GM18511 (cell line): ENCODE data around the gene CHTOP.

Source experiments
- ATAC-seq: cut with Tn5 transposase; IDR thresholded peaks from one replicate; pipeline ENCODE4 v1.9.1; 2021; ENCODE audit warnings: mild to moderate bottlenecking, moderate library complexity; ENCODE audit not compliant: unreplicated experiment

Gene CHTOP

DNA sequence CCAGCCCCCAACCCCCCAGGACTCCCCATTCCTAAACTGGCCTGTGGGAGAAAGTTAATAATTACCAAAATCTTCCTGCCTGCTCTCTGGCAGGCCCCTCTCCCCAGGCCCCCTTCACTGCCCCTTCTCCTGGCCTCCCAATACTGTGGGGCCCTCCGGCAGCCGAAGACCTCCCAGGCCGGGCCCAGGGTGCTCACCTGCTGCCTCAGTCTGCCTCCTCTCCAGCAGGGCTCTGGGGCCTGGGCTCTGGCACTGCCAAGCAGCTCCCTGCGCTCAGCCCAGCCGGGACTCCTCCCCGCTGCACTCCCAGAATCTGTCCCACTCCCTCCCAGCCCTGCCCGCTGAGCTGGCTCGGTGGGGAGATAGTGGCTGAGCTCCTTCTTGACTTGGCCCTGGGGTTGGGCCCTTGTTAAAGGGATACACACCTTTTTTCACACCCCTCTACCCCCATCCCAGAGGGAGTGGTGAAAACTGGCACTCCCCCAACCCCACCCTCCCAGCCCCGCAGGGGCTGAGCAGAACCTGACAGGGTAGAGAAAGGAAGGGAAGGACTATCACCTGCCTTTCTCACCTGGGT lies 21.0 kb upstream of the CHTOP start, which contains the start of gene S100A16:
S100A16 (minus strand) TSS at position 383 of the 577 bp plus-strand sequence. CDS start 4,986 bp downstream, outside the sequence.
- no peak for ATAC-seq

- ATAC-seq: no peak
Measured at GRCh38 chr1:153613406-153613805, 20.5 kb upstream of the CHTOP start.

DNA sequence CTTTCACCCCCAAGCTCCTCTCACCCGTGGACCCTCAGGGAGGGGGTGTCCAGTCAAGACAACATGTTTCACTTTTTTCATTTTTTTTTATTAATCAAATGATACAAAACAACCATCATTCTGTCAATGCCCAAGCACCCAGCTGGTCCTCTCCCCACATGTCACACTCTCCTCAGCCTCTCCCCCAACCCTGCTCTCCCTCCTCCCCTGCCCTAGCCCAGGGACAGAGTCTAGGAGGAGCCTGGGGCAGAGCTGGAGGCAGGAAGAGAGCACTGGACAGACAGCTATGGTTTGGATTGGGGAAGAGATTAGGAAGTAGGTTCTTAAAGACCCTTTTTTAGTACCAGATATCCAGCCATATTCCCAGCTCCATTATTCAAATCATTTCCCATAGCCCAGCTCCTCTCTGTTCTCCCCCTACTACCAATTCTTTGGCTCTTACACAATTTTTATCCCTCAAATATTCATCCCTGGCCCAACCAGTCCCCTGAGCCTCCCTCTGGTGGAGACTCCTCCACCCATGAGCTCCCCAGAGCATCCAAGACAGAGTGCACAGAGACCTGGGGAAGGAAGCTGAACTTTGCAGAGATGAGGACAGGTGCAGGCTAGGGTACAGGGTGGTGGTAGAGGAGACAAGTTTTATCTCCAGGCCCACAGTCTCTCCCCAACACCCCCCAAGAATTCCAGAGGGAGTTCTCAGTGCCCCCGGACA lies 19.5 kb upstream of the CHTOP start:
- ATAC-seq: no peak

DNA sequence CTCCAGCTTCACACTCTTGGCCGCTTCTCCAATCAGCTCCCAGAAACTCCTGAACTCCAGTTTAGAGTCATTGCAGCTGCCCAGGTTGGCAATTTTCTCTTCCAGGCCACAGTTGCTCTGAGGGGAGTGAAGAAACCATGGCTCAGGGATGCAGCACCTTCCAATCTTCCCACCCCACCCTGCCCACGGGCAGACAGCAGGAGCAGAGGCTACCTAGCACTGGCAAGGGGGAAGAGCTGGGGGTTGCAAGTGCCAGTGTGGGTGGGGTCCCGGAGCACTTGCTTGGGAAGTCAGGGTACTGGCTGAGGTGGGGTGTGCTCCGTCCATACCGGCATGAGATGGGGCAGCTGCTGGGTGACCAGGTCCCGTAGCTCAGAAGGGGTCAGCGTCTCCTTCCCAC lies 19.0 kb upstream of the CHTOP start:
- no peak for ATAC-seq

DNA sequence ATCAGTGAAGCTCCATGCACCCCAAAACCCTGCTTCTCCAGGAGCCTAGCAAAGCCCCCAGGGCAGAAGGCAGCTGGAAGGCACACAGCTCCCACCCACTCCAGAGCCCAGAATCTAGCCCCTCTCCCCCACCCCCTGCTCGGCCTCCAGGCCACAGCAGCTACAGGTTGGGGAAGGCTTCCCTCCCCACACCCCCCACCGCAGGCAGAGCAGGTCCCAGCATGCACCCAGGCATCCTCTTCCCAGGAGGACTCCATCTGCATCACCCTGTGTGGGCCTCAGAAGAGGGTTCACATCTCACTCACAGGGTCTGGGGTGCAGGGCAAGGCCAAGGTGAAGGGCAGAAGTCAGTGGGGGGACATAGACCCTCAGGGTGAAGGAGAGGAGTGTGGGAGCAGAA lies 18.5 kb upstream of the CHTOP start:
- ATAC-seq: no peak

GRCh38 chr1:153616144-153616916 lies 17.5 kb upstream of the CHTOP start, which contains the start of gene S100A14:
Gene S100A14 (minus strand): TSS chr1:153616325. CDS start chr1:153615858, 467 bp downstream.
- ATAC-seq: no peak

DNA sequence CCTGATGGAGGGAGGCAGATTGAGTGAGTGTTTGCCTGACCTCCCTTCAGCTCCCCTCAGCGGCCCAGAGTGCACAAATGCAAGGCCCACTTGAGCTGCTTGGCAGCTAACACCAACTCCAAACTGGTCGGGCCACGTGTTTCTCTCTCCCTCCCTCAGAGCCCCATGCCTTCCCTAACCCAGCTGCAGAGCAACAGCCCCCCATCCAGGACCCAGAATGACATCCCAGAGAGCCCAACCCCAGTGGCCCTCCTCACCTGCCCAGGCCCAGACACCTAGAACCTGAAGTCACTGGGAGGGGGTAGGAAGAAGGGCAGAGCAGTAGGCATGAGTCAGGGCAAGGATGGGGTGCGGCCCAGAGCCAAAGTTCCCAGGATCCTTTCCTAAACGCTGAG lies 17.0 kb upstream of the CHTOP start:
- no peak for ATAC-seq

GRCh38 chr1:153617663-153618062 lies 16.2 kb upstream of the CHTOP start:
- peak; percentile 69 for ATAC-seq

- no peak for ATAC-seq
Measured at GRCh38 chr1:153619171-153619570, 14.7 kb upstream of the CHTOP start.

- no peak for ATAC-seq
Measured at GRCh38 chr1:153623101-153623500, 10.8 kb upstream of the CHTOP start.

DNA sequence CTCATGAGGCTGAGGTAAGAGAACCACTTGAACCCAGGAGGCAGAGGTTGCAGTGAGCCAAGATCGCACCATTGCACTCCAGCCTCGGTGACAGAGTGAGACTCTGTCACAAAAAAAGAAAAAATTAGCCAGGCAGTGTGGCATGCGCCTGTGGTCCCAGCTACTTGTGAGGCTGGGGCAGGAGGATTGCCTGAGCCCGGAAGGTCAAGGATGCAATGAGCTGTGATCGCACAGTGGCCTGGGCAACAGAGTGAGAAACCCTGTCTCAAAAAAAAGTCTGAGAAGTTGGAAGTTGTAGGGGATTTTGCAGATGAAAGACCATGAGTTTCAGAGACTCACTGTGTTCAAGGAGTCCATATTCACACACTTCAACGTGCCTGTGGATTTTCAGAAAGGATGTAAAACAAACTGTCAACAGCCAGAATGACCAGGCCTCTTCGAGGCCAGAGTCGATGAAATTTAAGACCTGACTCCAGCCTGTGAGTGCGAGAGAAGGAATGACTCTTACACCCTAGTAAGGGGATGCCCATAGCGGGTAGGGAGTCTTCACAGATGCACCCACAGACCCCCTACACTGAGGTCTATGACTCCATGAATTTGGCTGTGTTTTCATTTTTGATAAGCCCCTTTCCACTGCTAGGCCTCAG lies 8.8 kb upstream of the CHTOP start:
- no peak for ATAC-seq

DNA sequence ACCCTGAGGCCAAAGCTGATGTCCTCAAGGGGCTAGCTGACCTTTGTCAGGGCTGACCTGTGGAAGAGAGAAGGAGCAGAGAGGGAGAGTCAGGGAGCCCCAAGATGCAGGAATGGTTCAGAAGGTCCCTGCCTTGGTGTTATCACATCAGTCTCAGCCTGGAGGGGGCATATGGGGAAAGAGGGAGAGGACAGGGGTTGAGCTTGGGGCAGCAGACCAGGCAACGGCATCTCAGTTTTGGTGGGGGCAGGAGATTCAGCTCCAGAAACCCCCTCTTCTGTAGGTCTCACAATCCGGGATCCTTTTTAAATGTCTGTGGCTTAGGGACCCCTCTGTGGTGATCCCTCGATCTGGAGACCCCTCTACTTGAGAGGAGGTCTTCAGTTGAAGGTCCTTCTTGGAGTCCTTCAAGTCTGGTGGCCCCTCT lies 7.4 kb upstream of the CHTOP start:
- no peak for ATAC-seq

GRCh38 chr1:153626904-153627714 lies 6.8 kb upstream of the CHTOP start, which contains the start of gene S100A13:
Gene S100A13 (minus strand): TSS chr1:153627505. CDS start chr1:153626472, 1,033 bp downstream.
- no peak for ATAC-seq

DNA sequence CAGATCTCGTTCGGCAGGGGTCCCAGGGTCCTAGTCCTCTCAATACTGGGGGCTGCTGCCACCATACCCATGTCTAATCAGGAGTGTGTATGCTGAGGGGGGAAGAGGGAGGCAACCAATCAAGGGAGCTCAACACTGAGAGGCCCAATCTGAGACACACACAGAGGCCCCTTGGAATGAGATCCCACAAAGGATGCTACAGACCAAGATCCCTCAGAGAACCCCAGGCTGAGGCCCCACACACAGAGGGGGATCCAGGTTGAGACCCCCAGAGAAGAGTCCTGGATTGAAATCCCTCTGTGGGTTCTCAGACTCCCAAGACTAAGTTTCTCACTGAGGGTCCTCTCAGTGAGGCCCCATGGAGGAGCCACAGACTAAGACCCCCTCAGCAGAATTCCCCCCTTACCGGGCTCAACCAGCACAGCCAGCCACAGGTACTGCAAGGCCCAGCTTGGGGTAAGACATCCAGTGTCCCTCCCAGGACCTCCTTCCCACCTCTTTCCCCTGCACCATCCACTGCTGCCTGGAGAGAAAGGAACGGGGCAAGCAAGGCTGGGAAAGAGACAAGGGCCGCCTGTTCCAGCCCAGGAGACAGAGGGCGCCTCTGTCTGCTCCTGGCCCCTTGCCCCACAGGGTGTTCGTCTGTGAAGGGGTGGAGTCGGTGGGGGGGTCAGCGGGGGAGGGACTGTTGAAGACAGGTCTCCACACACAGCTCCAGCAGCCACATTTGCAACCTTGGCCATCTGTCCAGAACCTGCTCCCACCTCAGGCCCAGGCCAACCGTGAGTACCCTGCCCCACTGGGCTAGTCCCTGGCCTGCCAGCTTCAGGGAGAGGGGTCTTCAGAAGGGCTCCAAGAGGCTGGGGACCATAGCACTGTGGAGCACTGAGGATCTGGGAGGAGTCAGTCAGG lies 5.9 kb upstream of the CHTOP start, which contains the start of gene S100A1:
S100A1 (plus strand) TSS at position 720 of the 912 bp plus-strand sequence. CDS start 2,088 bp downstream, outside the sequence.
- ATAC-seq: no peak

DNA sequence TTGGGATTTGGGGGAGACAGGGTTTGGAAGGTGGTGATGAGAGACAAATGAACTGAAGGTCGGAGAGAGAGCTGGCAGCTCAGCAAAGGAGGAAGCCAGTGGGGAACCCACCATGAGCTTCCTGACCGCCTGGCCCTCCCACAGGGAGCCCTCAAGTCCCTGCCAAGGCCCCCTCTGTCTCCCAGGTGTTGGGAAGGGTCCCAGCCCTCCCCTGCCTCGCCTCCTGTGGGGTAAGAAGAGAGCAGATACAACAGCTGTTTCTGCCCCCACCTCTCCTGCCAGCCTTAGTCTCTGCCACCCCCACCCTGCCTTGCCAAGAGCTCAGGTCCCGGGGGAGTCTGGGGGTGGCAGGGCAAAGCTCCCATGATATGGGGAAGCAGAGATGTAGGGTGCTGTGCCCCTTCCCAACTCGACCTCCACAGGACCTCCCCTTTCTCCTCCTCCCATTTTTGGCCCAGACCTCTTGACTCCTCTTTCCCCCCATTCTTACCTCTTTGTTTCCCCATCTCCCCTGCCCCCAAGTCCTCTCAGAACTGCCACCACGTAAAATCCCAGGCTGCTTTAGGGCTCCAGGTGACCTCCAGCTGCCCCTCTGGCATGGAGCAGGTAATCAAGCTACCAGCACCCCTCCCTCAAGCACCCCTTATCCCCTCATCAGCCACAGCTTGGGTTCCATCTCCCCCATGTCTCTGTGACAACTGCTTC lies 5.1 kb upstream of the CHTOP start:
- ATAC-seq: no peak

GRCh38 chr1:153629343-153629665 lies 4.6 kb upstream of the CHTOP start:
- no peak for ATAC-seq

GRCh38 chr1:153629971-153630370 lies 3.9 kb upstream of the CHTOP start:
- ATAC-seq: no peak

DNA sequence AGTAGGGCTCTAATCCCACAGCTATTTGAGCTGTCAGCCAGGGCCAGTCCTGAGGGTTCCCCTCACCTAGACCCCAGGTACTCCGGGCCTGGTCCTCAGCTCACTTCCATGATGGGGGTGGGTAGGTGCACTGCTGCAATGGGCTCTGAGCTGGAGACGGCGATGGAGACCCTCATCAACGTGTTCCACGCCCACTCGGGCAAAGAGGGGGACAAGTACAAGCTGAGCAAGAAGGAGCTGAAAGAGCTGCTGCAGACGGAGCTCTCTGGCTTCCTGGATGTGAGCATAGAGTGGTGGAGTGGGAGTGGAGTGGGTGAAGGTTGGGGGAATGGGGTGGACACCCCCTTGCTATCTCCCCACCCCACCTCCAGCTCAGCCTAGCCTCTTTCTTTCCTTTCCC lies 3.5 kb upstream of the CHTOP start:
- ATAC-seq: no peak
